HG02610 (cell line): ENCODE measurements around the gene EFS.

Experiments used
- ATAC-seq: cut with Tn5 transposase; IDR thresholded peaks from one replicate; pipeline ENCODE4 v1.9.1; 2021; ENCODE audit warnings: mild to moderate bottlenecking, moderate library complexity; ENCODE audit not compliant: unreplicated experiment

The EFS gene, protein sequence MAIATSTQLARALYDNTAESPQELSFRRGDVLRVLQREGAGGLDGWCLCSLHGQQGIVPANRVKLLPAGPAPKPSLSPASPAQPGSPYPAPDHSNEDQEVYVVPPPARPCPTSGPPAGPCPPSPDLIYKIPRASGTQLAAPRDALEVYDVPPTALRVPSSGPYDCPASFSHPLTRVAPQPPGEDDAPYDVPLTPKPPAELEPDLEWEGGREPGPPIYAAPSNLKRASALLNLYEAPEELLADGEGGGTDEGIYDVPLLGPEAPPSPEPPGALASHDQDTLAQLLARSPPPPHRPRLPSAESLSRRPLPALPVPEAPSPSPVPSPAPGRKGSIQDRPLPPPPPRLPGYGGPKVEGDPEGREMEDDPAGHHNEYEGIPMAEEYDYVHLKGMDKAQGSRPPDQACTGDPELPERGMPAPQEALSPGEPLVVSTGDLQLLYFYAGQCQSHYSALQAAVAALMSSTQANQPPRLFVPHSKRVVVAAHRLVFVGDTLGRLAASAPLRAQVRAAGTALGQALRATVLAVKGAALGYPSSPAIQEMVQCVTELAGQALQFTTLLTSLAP

DNA sequence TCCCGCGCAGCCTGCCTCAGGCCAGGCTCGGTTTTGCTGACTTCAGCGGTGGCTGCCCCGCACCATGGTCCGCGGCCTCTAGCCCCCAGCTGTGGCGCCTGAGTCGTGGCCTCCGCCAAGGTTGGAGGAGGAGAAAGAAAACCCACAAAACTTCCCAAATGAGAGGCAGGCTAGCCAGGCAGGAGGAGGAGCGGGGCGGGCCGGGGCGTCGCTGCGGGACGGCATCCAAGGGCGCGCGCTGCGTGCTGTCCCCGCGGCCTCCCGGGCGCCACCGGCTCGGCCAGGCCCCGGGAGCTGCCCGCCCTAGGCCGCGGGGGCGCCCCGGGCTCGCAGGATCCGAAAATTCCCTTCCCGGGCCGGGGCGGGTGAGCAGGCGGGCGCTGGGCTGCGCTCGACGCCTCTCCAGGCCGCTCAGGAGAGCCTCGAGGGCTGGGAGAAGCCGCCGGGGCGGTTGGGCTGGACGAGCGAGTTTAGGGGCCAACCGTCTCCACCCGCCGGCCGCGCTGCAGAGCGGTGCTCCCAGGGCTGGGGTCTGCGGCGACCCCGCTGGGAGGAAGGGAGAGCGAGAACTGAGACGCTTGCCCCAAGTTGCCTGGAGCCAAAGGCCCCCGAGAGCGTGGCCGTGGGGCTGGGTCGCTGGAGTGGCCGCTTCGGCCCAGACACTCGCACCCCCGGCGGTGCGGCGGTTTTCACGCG lies at the start of gene EFS:
Gene EFS (minus strand): TSS at position 137 of the 696 bp plus-strand sequence. CDS start 147 bp downstream, outside the sequence.
- no peak for ATAC-seq

DNA sequence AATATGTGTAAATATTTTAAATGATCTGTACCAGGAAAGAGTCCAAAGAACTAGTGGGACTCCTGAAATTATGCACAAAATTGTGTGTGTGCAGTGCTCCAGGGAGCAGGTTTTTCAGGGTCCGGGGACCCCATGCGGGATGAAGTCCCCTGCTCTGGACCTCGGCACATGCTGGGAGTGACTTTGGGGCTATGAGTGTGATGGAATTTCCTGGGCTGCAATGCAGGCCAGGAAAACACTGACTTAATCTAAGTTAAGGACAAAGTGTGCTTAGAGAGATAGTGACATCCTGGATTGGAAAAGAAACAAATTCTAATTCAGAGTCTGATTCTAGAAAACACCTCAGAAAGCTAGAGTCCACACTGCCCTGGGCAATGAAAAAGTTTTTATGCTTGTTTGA lies 49.3 kb upstream of the EFS start:
- ATAC-seq, result no peak

DNA sequence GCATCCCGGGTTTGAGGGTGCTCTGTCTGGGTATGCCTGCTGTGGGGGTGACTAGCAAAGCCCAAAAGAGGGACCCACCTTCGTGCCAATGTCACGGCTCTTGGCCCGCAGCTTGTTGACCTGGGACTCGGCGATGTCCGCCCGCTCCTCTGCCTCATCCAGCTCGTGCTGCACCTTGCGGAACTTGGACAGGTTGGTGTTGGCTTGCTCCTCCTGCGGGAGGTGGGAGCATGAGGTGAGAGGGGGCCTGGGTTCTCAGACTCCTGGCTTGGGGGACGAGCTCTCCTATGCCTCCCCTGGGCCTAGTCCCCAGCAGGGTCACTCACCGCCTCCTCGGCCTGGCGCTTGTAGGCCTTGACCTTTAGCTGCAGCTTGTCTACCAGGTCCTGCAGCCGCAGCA lies 48.7 kb upstream of the EFS start:
- ATAC-seq, result no peak

DNA sequence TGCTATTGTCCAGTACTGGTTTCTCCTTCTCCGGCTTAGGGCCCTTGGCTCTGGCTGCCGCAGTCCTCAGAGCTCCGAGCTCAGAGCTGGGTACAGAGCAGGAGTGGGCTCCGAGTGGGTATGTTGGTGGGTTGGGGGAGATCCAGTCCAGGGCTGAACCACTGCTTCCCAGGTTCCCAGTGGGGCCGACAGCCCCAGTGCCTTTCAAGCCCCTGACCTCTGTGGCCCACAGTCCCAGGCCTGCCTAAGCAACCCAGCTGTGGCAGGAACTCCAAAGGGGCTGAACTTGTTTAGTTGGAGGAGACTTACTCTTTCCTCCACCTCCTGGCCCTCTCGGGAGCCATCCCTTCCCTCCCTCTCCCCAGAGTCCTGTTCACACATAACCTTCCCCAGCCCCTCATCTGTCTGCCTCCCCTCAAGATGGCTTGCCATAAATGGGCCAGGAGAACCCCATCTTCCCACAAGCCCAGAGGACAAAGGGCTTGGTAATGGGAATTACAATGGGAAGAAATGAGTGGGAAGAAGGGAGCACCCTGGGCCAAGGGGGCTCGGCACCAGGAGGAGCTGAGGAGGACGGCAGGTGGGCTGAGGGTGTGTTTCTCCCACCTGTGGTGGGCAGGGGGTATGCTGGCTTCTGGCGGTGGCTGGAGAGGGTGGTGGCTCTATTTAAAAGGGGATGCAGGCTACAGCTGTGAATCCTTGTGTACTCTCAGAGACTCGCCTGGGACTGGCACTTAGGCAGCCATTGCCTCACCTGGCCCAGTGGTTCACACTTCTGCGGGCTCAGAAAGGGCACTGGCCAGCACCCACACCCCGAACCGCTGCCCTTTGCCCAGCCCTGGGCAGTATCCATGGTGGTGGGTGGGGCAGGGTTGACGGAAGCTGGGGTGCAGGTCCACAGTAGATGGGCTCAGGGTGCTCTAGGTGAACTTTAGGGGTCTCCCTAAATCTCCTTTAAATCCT lies 46.9 kb upstream of the EFS start:
- ATAC-seq, result no peak

DNA sequence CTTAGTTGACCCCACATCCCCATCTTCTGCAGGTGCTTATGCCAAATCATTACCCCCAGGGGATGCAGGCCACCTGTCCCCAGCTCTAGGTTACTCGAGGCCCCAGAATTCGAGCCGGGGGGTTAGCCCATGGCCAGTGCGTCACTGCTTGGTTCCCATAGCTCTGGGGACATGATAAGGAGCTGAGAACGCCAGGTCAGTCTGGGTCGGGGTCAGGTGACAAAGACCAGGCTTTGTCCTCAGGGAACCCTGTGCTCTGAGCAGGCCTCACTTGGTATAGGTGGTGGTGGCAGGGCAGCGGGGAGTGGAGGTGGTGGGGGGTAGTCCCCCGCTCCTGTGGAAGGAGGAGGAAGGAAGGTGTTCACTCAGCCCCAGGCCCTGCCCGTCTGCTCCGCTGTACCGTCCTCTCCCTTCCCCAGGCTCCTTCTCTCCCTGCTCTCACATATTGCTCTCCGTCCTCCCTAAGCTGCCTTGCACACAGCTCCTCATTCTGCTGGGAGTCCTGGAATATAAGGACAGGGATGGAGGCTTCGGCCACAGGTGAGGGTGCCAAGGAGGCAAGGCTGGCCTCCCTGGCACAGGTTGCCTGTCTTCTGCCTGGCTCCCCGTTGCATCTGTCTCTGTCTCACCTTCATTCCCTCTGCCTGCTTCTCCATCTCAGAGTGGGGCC lies 45.1 kb upstream of the EFS start:
- ATAC-seq, result no peak

DNA sequence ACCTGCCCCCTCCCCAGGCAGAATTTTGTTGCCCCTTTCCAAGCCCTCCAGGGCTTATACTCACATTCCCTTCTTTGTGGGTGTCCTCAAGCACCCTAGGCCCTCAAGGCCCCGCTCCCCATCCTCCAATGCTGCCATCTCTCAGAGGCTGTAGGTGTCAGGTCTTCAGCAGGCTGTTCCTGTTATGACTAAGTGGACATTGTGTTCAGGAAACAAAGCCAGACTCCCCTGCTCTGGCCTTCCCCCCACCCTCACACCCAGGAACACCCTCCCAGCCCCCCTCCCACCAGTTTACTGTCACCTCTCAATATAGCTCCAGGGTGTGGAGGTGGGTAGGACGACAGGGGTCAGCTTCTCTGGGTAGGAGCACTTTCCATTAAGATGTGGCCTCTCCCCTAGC lies 44.5 kb upstream of the EFS start:
- no peak for ATAC-seq

DNA sequence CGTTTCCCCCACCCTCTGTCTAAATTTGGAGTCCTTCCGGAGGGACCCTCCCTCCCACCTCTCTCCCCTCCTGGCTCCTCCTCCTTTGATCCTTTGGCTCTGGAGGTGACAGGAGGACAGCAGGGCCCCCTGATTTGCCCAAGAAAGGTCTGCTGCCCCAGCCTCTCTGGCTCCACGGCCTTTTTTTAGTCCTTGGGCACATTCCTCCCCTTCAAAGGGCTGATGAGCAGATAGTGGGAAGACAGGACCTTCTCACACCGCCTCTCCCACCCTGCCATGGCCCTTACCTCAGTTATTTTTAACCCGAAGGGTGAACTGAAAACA lies 43.3 kb upstream of the EFS start:
- no peak for ATAC-seq

DNA sequence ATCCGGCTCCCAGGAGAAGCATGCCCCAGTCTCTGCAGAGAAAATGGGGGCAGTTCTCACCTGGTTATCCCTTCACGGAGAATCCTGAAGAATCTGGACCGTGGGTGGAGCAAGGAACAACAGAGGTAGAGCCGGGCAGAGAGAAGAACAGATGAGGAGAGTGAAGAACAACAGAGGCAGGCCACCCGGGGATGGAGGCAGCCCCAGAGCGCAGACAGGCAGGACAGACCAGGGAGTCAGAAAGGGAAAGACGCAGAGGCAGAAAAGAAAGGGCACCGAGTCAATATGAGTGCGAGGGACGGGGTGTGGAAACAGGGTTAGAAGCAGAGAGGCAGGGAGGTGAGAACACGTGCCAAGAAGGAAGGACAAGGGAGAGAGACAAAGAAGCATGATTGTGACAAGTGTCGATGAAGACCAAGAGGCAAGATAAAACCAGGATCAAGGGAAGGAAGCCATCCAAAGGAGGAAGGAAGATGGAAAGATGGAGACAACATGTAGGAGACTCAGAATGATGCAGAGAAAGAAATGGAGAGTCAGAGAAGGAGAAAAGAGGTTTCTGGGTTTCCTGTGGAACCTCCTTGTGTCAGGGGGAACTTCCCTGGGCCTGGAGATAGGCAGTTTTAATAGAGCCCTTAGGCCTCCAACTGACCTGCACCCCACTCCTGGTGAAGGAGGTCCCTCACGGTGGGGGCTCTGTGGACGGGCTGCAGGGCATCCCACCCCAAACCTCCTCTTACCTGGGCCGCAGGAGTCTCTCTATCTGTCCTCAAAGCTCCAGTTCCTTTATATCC lies 42.7 kb upstream of the EFS start, which contains the start of gene MYH6:
Gene MYH6 (minus strand): TSS at position 758 of the 791 bp plus-strand sequence. CDS start 1,050 bp downstream, outside the sequence.
- ATAC-seq, result no peak

DNA sequence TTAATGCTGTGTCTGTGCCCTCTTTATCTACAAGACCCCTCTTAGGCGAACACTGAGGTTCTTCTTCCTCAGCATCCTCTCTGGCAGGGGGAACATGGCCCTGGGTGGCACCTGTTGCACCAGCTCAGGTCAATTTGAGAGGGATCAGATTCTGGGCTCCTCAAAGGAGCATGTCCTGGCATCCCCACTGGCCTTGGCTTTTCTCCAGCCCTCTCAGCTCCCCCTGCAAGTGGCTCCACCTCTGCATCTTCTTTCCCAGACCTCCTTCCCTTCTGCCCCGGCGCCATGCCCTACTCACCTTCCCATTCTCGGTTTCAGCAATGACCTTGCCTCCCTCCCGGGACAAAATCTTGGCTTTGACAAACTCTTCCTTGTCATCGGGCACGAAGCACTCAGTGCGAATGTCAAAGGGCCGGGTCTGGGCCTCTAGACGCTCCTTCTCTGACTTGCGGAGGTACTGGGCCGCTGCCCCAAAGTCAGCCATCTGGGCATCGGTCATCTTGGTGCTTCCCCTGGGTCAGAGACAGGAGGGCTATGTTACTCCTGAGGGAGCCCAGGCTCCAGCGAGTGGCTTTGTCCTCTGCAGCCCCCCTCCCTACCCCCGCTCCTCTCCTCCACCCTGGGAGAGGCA lies 41.9 kb upstream of the EFS start:
- ATAC-seq, result no peak

DNA sequence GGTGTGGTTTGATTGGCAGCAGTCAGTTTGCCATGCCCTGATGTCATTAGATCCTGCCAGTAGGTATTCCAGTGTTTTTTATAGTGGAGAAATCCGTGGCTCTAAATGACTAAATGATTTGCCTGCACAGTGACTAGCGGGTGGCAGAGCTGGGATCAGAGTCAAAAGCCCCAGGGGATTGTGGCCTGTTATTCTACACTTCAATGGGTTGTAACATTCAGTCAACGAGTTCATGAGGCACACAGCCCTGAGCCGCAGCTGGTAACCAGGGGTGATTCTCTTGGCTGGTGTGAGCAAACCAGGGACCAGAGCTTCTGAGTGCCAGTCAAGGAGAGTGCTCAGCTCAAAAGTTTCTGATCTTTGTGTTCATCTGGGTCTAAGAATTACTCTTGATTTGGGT lies 41.3 kb upstream of the EFS start:
- peak; percentile 47 for ATAC-seq

DNA sequence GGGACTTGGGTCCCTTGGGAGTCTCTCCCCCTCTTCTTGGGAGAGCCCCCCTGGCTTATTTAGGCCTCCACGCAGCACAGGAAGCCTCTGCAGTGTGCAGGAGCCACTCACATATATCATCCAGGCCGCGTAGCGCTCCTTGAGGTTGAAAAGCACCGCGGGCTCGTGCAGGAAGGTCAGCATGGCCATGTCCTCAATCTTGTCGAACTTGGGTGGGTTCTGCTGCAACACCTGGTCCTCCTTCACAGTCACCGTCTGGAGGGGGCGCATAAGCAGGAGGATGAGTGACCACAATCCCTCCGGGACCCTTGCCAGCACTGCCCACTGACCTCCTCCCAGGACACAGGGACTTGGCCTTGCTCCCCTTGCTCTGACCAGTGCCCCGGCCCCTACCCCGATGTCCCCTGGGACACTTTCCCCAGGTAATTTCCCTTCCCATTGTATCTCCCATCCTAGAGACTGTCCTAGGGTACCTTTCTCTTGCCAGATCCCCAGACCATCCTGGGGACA lies 40.6 kb upstream of the EFS start:
- ATAC-seq, result no peak

DNA sequence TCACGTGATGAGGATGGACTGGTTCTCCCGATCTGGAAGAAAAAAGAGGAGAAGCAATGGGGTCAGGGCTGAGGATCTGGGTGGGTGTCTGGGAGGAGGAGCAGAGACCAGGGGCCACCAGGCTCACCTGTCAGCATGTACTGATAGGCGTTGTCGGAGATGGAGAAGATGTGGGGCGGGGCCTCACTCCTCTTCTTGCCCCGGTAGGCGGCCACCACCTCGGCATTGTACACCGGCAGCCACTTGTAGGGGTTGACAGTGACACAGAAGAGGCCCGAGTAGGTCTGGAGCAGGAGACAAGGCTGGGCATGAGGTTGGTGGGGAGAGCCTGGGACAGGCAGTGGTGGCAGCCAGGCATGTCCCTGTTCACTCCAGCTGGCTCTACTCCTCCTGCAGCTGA lies 40.1 kb upstream of the EFS start:
- ATAC-seq, result no peak

DNA sequence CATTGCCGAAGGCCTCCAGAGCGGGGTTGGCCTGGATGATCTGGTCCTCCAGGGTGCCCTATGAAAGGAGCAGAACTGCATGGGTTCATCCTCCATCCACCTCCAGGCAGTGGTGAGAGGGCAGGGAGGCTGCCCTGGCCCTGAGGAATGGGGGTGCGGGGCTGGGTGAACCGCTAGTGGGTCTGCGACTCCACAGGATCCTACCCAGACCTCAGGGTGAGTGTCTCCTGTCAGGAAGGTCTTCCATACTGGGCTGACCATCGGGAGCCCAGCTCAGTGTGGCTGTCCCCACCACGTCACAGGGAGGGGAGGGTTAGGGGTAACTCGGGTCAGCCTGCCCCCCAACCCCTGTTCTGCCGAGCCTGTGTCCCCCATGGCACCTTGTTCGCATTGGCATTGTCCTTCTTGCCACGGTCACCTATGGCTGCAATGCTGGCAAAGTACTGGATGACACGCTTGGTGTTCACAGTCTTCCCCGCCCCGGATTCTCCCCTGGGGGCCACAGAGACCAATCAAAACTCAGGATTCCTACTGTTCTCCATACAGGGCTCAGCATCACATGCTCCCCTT lies 39.4 kb upstream of the EFS start:
- ATAC-seq, result no peak

DNA sequence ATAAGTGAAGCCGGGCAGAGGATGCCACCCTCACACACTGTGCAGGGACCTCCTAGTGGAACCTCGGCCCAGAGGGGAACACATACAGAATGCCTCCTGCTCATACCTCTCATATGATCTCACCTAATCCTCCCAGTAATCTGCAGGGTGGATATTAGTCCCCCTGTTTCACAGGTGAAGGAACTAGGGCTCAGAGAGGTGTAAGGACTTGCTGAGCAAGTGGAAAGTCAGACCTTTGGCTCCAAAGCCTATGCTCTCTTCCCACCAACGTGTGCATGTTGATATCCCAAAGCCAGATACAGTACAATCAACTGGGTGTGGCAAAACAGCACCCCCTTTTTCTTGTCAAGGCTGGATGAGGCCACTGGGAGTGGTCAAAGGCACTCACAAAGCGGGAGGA lies 38.9 kb upstream of the EFS start:
- ATAC-seq, result no peak

DNA sequence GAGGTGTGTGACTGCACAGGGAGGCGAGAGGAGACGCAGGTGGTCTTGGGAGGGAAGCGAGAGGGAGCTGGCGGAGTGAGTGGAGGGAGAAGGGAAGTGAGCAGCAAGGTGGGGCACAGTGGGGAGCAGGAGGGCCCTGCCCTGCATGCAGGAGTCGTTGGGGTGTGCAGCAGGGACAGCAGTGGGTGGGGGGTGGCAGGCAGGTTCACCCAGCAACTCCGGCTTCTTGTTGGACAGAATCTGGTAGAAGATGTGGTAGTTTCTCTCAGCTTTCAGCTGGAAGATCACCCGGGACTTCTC lies 38.1 kb upstream of the EFS start:
- no peak for ATAC-seq

DNA sequence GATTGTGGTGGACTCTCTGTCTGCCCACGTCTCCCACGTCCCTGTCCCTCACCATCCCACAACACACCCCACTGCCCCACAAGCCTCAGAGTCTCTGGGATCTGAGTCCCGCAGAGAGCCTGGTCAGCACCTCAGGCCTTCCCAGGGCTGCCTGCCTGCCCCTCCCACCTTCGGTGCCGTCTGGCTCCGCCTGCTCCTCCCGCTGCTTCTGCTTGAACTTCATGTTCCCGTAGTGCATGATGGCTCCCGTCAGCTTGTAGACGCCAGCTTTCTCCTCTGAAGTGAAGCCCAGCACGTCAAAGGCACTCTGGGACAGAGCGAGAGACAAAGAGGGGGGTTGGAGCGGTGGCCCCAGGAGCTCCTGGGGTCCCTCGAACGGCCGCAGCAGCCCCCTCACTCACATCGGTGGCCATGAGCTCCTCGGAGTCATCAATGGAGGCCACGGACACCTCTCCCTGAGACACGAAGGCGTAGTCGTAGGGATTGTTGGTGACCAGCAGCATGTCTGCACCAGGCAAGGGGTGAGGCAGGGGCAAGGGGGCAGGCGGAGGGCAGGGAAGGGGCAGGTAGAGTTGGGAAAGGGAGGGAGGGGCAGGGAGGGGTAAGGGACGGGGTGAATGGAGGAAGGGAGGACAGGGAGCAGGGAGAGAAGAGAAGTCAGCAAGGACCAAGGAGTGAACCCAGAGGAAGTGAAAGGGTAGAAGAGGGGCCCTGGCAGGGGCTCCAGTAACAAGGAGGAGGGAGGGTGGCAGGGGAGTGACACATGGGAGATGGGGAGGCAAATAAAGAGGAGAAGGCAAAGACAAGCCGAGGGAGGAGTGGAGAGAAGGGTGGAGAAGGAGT lies 37.5 kb upstream of the EFS start:
- no peak for ATAC-seq

DNA sequence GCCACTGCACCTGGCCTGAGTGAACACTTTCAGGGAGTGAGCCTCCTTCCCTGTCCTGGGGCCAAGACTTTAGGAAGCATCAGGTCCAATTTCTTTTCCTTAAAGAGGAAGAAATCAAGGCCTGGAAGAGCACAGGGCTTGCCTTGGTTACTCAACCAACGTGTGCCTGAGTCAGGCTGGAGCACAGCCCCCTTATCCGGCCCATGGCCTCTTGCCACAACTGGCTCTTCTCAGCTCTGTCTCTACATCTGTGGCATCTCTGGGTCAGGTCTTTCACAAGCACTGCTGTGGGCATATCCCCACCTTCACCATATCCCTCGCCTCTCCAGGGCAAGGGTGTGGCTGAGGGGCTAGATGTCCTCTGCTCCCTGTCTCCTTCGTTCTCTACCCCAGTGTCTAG lies 36.3 kb upstream of the EFS start:
- ATAC-seq, result no peak
